K562 (cell line): ENCODE data around the gene CHCHD6.

ENCODE experiments used
- CTCF ChIP-seq, 3 experiments: IDR thresholded peaks in 2 of 3; conservative IDR thresholded peaks in 1 of 3; 2 replicates each; pipeline ENCODE4 v1.5.1; 2011 to 2012; ENCODE audit warnings: low read length in 3 of 3, mild to moderate bottlenecking in 3 of 3, control low read depth in 2 of 3, improper control_type of control experiment in 1 of 3, inconsistent platforms in 1 of 3, low read depth in 1 of 3, mixed read lengths in 1 of 3, moderate library complexity in 1 of 3; ENCODE audit not compliant: insufficient read depth in 2 of 3
- NR1H2 ChIP-seq: sonication (generic); formaldehyde crosslinking; IDR thresholded peaks from 2 replicates; pipeline ENCODE4 v1.4.0; 2020; ENCODE audit warnings: mild to moderate bottlenecking, missing genetic modification reagents
- POLR2AphosphoS5 ChIP-seq: IDR thresholded peaks from 2 replicates; pipeline ENCODE4 v1.6.1; 2011; ENCODE audit warnings: mild to moderate bottlenecking, low read depth, low read length, moderate library complexity; ENCODE audit not compliant: control insufficient read depth, insufficient read depth
- ZC3H4 ChIP-seq: sonication (generic); formaldehyde crosslinking; IDR thresholded peaks from 2 replicates; pipeline ENCODE4 v1.9.0; 2021; ENCODE audit warnings: missing genetic modification reagents, borderline replicate concordance
- ZFX ChIP-seq: sonication (generic); formaldehyde crosslinking; IDR thresholded peaks from 2 replicates; pipeline ENCODE4 v1.8.0; 2022; ENCODE audit warnings: mild to moderate bottlenecking, missing genetic modification reagents, moderate library complexity

GRCh38 chr3:126891791-126892190, 187.8 kb downstream of the CHCHD6 start:
- TF ChIP-seq POLR2AphosphoS5 (no peak), ZC3H4 (no peak), NR1H2 (CRISPR knock-in tag) (no peak), ZFX (no peak), CTCF (IDR thresholded peaks at IDR 0.05 in 2 of 3, conservative IDR thresholded peaks at IDR 0.05 in 1 of 3; ENCODE audit: insufficient read depth in 2 of 3, low read depth in 1 of 3, low read length in 3 of 3) (no peak)
